Caco-2 (cell line): Measurements from ENCODE around the gene CHMP6. TPM values are rescaled to one million over a fixed set of nuclear protein-coding genes. Genes with fewer than 3 reads are reported as not detected.

Experiments used
- BruUV-seq: library from RNA; stranded (reverse); fragments of 400-500 nt; replicated peaks from 2 replicates; lab custom pipeline; 2021; lab: Mats Ljungman, UMichigan
- CTCF ChIA-PET: fragments of 300-600 bp; sonication (Branson Sonifier 250); formaldehyde crosslinking; loops from one replicate; lab custom pipeline; 2022; ENCODE audit warnings: antibody characterized with exemption; lab: Charles Lee
- POLR2A ChIA-PET: fragments of 300-600 bp; sonication (Branson Sonifier 250); formaldehyde crosslinking; loops from one replicate; lab custom pipeline; 2022; ENCODE audit warnings: antibody characterized with exemption; lab: Charles Lee
- DNase-seq, 2 experiments: peaks; one replicate each; pipeline versions ENCODE4 v3.0.0 to v3.0.0-alpha.2; 2020 to 2022
- H3K27me3 ChIP-seq: replicated peaks from 2 replicates; pipeline ENCODE4 v1.6.0; 2011; ENCODE audit warnings: low read length; ENCODE audit not compliant: control insufficient read depth, insufficient read depth
- H3K36me3 ChIP-seq: 2 replicates; pipeline ENCODE4 v1.5.1; 2011; ENCODE audit warnings: low read length; ENCODE audit not compliant: control insufficient read depth, insufficient read depth
- H3K4me1 ChIP-seq: fragments of 250-450 bp; sonication (Bioruptor Pico); 2 replicates; pipeline ENCODE4 v1.5.1; 2020; ENCODE audit warnings: mild to moderate bottlenecking
- H3K4me3 ChIP-seq: 2 replicates; pipeline ENCODE4 v1.5.1; 2011; ENCODE audit warnings: low read depth, mild to moderate bottlenecking, control low read depth, low read length
- H3K9me3 ChIP-seq: fragments of 250-450 bp; sonication (Bioruptor Pico); 2 replicates; pipeline ENCODE4 v1.5.1; 2020; ENCODE audit warnings: mild to moderate bottlenecking, moderate library complexity
- H3K27ac Mint-ChIP-seq: one replicate; pipeline ENCODE4 v1.8.0; 2022; ENCODE audit warnings: mixed read lengths; ENCODE audit not compliant: unreplicated experiment
- H3K27me3 Mint-ChIP-seq: one replicate; pipeline ENCODE4 v1.8.0; 2022; ENCODE audit warnings: mixed read lengths; ENCODE audit not compliant: insufficient read depth, unreplicated experiment
- H3K36me3 Mint-ChIP-seq: one replicate; pipeline ENCODE4 v1.8.0; 2022; ENCODE audit warnings: mild to moderate bottlenecking, mixed read lengths; ENCODE audit not compliant: insufficient read depth, unreplicated experiment
- H3K4me1 Mint-ChIP-seq: one replicate; pipeline ENCODE4 v1.8.0; 2022; ENCODE audit warnings: low read depth, mixed read lengths; ENCODE audit not compliant: unreplicated experiment
- H3K4me3 Mint-ChIP-seq: one replicate; pipeline ENCODE4 v1.8.0; 2022; ENCODE audit warnings: mild to moderate bottlenecking, moderate library complexity, mixed read lengths; ENCODE audit not compliant: unreplicated experiment
- H3K9me3 Mint-ChIP-seq: one replicate; pipeline ENCODE4 v1.8.0; 2022; ENCODE audit warnings: mixed read lengths; ENCODE audit not compliant: unreplicated experiment
- CTCF ChIP-seq, 2 experiments: fragments of 200-600 bp in 1 of 2; IDR thresholded peaks; 1 replicate in 1 of 2; 2 replicates in 1 of 2; pipeline versions ENCODE4 v1.5.1 to v1.8.0; 2011 to 2022; ENCODE audit warnings: antibody characterized with exemption in 1 of 2, control low read depth in 1 of 2, inconsistent platforms in 1 of 2, low read depth in 1 of 2, low read length in 1 of 2, mild to moderate bottlenecking in 1 of 2, moderate library complexity in 1 of 2; ENCODE audit not compliant: insufficient read depth in 1 of 2, severe bottlenecking in 1 of 2, unreplicated experiment in 1 of 2
- intact Hi-C: fragments of 100-400 bp; cut with micrococcal nuclease; formaldehyde crosslinking; loops from one replicate; pipeline ENCODE4 v1.10.0; 2022; ENCODE audit not compliant: unreplicated experiment
- total RNA-seq: library from RNA; stranded (reverse); gene quantifications from 2 replicates; pipeline ENCODE4 v1.2.3, GENCODE V29; 2022

CHMP6 gene
- total RNA-seq, 1 experiment from 2014 or later, result 23.2 TPM

DNA sequence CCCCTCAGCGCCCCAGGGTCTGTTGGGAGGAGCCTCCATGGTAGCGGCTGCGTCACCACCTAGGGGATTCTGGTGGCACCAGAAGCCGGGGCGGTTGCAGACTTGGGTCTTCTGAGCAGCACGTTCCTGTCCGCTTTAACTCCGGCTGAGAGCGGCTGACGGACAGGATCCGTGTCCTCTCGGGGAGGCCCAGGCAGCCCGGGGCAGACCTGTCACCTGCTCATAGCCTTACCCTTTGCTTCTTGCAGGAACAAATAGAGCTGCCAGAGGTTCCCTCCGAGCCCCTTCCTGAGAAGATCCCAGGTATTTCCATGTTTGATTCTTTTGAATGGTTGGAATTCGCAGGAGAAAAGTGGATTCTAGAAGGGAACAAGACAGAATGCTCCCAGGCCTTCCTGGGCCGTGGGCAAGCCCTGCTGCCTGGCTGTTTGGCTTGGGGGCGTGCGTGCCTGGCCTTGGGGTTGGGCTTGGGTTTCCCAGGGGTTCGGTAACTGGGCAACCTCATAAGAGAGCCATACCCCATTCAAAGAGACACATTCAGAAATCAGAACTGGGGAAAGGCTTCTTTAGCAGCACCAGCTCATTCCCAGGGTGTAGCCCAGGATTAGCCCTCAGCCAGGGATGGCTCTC lies 6.6 kb downstream of the CHMP6 start:
- BruUV-seq, result no TSS peak
- H3K4me1 ChIP-seq, result no peaks in the 10 kb centered on the region
- Mint-ChIP-seq H3K27me3 (peaks cover 6% of the 10 kb centered on the region), H3K36me3 (peaks cover 7% of the 10 kb centered on the region), H3K9me3 (no peaks in the 10 kb centered on the region), H3K4me3 (no peak overlapping the region), H3K4me1 (no peaks in the 10 kb centered on the region), H3K27ac (no peak overlapping the region)
- DNase-seq, result no peak
- H3K4me3 ChIP-seq, result no peak overlapping the region
- H3K36me3 ChIP-seq, result no peaks in the 10 kb centered on the region
- intact Hi-C loops, result no loop called here
- no peaks in the 10 kb centered on the region for H3K9me3 ChIP-seq
- no peaks in the 10 kb centered on the region for H3K27me3 ChIP-seq
- TF ChIP-seq CTCF (IDR thresholded peaks at IDR 0.05; ENCODE audit: insufficient read depth in 1 of 2, low read depth in 1 of 2, low read length in 1 of 2, severe bottlenecking in 1 of 2, unreplicated experiment in 1 of 2), result no peak
- CTCF ChIA-PET, result no interaction called here
- POLR2A ChIA-PET, result no interaction called here

GRCh38 chr17:80998748-80999535 lies 7.3 kb downstream of the CHMP6 start:
- Histone ChIP-seq H3K4me1 (no peaks in the 10 kb centered on the region), H3K27me3 (peaks cover 3% of the 10 kb centered on the region; the same call in 1 of the 2 replicates), H3K36me3 (no peaks in the 10 kb centered on the region), H3K9me3 (no peaks in the 10 kb centered on the region), H3K4me3 (no peak overlapping the region)
- Mint-ChIP-seq H3K4me3 (no peak overlapping the region), H3K27me3 (peaks cover 11% of the 10 kb centered on the region), H3K36me3 (peaks cover 13% of the 10 kb centered on the region), H3K9me3 (no peaks in the 10 kb centered on the region), H3K27ac (no peak overlapping the region), H3K4me1 (no peaks in the 10 kb centered on the region)
- BruUV-seq, result no TSS peak
- no peak for TF ChIP-seq CTCF (IDR thresholded peaks at IDR 0.05; ENCODE audit: insufficient read depth in 1 of 2, low read depth in 1 of 2, low read length in 1 of 2, severe bottlenecking in 1 of 2, unreplicated experiment in 1 of 2)
- ChIA-PET CTCF (no interaction called here), POLR2A (no interaction called here)
- DNase-seq, result no peak
- intact Hi-C loops, result no loop called here

GRCh38 chr17:80999536-81000333 lies 8.1 kb downstream of the CHMP6 start:
- Mint-ChIP-seq H3K27ac (no peak overlapping the region), H3K4me3 (no peak overlapping the region), H3K27me3 (peaks cover 14% of the 10 kb centered on the region), H3K9me3 (no peaks in the 10 kb centered on the region), H3K36me3 (peaks cover 17% of the 10 kb centered on the region), H3K4me1 (no peaks in the 10 kb centered on the region)
- no peak for TF ChIP-seq CTCF (IDR thresholded peaks at IDR 0.05; ENCODE audit: insufficient read depth in 1 of 2, low read depth in 1 of 2, low read length in 1 of 2, severe bottlenecking in 1 of 2, unreplicated experiment in 1 of 2)
- intact Hi-C loops, result no loop called here
- Histone ChIP-seq H3K9me3 (no peaks in the 10 kb centered on the region), H3K4me1 (0 out of 2 replicates have a peak, but pooled peaks cover 5% of the 10 kb centered on the region), H3K27me3 (peaks cover 4% of the 10 kb centered on the region), H3K36me3 (no peaks in the 10 kb centered on the region), H3K4me3 (no peak overlapping the region)
- no TSS peak for BruUV-seq
- CTCF ChIA-PET, result no interaction called here
- no peak for DNase-seq
- POLR2A ChIA-PET, result no interaction called here
